ENCODE results near the gene MAP3K4. TPM values are rescaled to one million over a fixed set of nuclear protein-coding genes. Genes with fewer than 3 reads are reported as not detected.

MAP3K4 gene
- total and polyA plus RNA-seq, 9 donors, result 15.6 to 52.3 (median 38.6) TPM

- DNase-seq, result no peak
- Histone ChIP-seq H3K9me3 (no peaks in the 10 kb centered on the region), H3K36me3 (no peaks in the 10 kb centered on the region), H3K4me3 (no peak overlapping the region), H3K27ac (no peak overlapping the region), H3K4me1 (ENCODE audit: insufficient read depth) (no peaks in the 10 kb centered on the region), H3K27me3 (no peaks in the 10 kb centered on the region)
- intact Hi-C loops (cut with DNase I), result no loop called here
- WGBS, 3 donors, result 84 to 88% (median 86%) methylated on average over 14 of the region's 14 CpGs
- no peak for TF ChIP-seq CTCF (IDR thresholded peaks at IDR 0.05)
- TF ChIP-seq POLR2A (IDR thresholded peaks at IDR 0.05), result no peak
- TF ChIP-seq EP300 (IDR thresholded peaks at IDR 0.05), result no peak
Measured at GRCh38 chr6:161110028-161110779, 118.6 kb downstream of the MAP3K4 start.

GRCh38 chr6:161111261-161111660 lies 119.7 kb downstream of the MAP3K4 start:
- no peaks in the 10 kb centered on the region for H3K9me3 ChIP-seq
- H3K4me3 ChIP-seq, result no peak overlapping the region
- no peaks in the 10 kb centered on the region for H3K27me3 ChIP-seq
- H3K4me1 ChIP-seq (ENCODE audit: insufficient read depth), result no peaks in the 10 kb centered on the region
- intact Hi-C loops (cut with DNase I), result no loop called here
- no peak for TF ChIP-seq CTCF (IDR thresholded peaks at IDR 0.05)
- no peak for TF ChIP-seq POLR2A (IDR thresholded peaks at IDR 0.05)
- TF ChIP-seq EP300 (IDR thresholded peaks at IDR 0.05), result no peak
- DNase-seq, result no peak
- H3K36me3 ChIP-seq, result no peaks in the 10 kb centered on the region
- WGBS, 3 donors, result 87 to 88% (median 88%) methylated on average over 4 of the region's 4 CpGs
- no peak overlapping the region for H3K27ac ChIP-seq

- Histone ChIP-seq H3K4me1 (ENCODE audit: insufficient read depth) (no peaks in the 10 kb centered on the region), H3K4me3 (no peak overlapping the region), H3K36me3 (no peaks in the 10 kb centered on the region), H3K9me3 (no peaks in the 10 kb centered on the region), H3K27ac (no peak overlapping the region), H3K27me3 (no peaks in the 10 kb centered on the region)
- TF ChIP-seq EP300 (IDR thresholded peaks at IDR 0.05), result no peak
- TF ChIP-seq POLR2A (IDR thresholded peaks at IDR 0.05), result no peak
- no peak for TF ChIP-seq CTCF (IDR thresholded peaks at IDR 0.05)
- DNase-seq, result no peak
- WGBS, 3 donors, result 89 to 94% (median 94%) methylated on average over 3 of the region's 3 CpGs
- intact Hi-C loops (cut with DNase I), result no loop called here
Measured at GRCh38 chr6:161115468-161115867, 123.9 kb downstream of the MAP3K4 start.

GRCh38 chr6:161116554-161116953 lies 125.0 kb downstream of the MAP3K4 start:
- Histone ChIP-seq H3K27ac (no peak overlapping the region), H3K4me1 (ENCODE audit: insufficient read depth) (no peaks in the 10 kb centered on the region), H3K36me3 (no peaks in the 10 kb centered on the region), H3K9me3 (no peaks in the 10 kb centered on the region), H3K27me3 (no peaks in the 10 kb centered on the region), H3K4me3 (no peak overlapping the region)
- no peak for DNase-seq
- TF ChIP-seq EP300 (IDR thresholded peaks at IDR 0.05) (no peak), POLR2A (IDR thresholded peaks at IDR 0.05) (no peak), CTCF (IDR thresholded peaks at IDR 0.05) (no peak)
- intact Hi-C loops (cut with DNase I), result no loop called here
- WGBS, 3 donors, result 90 to 97% (median 93%) methylated on average over 4 of the region's 4 CpGs

Data from ovary (tissue), 9 donors.